ENCODE measurements around the gene C20orf204. TPM values are rescaled to one million over a fixed set of nuclear protein-coding genes. Genes with fewer than 3 reads are reported as not detected.

Gene C20orf204
- total RNA-seq, 3 donors from 2014 or later: 0.66 to 1.3 (median 1.1) TPM

GRCh38 chr20:64029293-64030117, 6.5 kb upstream of the C20orf204 start:
- H3K4me3 ChIP-seq: no peak overlapping the region
- TF ChIP-seq POLR2AphosphoS5 (IDR thresholded peaks at IDR 0.05) (no peak), POLR2A (IDR thresholded peaks at IDR 0.05) (no peak)
- TF ChIP-seq, protein P1, sequence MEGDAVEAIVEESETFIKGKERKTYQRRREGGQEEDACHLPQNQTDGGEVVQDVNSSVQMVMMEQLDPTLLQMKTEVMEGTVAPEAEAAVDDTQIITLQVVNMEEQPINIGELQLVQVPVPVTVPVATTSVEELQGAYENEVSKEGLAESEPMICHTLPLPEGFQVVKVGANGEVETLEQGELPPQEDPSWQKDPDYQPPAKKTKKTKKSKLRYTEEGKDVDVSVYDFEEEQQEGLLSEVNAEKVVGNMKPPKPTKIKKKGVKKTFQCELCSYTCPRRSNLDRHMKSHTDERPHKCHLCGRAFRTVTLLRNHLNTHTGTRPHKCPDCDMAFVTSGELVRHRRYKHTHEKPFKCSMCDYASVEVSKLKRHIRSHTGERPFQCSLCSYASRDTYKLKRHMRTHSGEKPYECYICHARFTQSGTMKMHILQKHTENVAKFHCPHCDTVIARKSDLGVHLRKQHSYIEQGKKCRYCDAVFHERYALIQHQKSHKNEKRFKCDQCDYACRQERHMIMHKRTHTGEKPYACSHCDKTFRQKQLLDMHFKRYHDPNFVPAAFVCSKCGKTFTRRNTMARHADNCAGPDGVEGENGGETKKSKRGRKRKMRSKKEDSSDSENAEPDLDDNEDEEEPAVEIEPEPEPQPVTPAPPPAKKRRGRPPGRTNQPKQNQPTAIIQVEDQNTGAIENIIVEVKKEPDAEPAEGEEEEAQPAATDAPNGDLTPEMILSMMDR (IDR thresholded peaks at IDR 0.05): no peak
- H3K4me1 ChIP-seq: no peaks in the 10 kb centered on the region
- intact Hi-C loops (cut with DNase I; ENCODE audit: low total_unique reads): no loop called here
- DNase-seq (ENCODE audit: low spot score in 2 of 2): no peak
- no peaks in the 10 kb centered on the region for H3K27me3 ChIP-seq
- H3K9me3 ChIP-seq: no peaks in the 10 kb centered on the region
- no peak overlapping the region for H3K27ac ChIP-seq
- peaks cover 16% of the 10 kb centered on the region for H3K36me3 ChIP-seq

- H3K4me1 ChIP-seq: no peaks in the 10 kb centered on the region
- no peak overlapping the region for H3K27ac ChIP-seq
- intact Hi-C loops (cut with DNase I; ENCODE audit: low total_unique reads): no loop called here
- no peak overlapping the region for H3K4me3 ChIP-seq
- H3K9me3 ChIP-seq: no peaks in the 10 kb centered on the region
- no peak for DNase-seq (ENCODE audit: low spot score in 2 of 2)
- TF ChIP-seq, protein P1 (IDR thresholded peaks at IDR 0.05): no peak
- TF ChIP-seq POLR2A (IDR thresholded peaks at IDR 0.05) (no peak), POLR2AphosphoS5 (IDR thresholded peaks at IDR 0.05) (no peak)
- peaks cover 14% of the 10 kb centered on the region for H3K36me3 ChIP-seq
- H3K27me3 ChIP-seq: no peaks in the 10 kb centered on the region
Measured at GRCh38 chr20:64030371-64031134, 5.4 kb upstream of the C20orf204 start.

- Histone ChIP-seq H3K9me3 (no peaks in the 10 kb centered on the region), H3K4me3 (no peak overlapping the region), H3K4me1 (no peaks in the 10 kb centered on the region), H3K27me3 (no peaks in the 10 kb centered on the region), H3K27ac (no peak overlapping the region), H3K36me3 (peaks cover 13% of the 10 kb centered on the region)
- DNase-seq (ENCODE audit: low spot score in 2 of 2): no peak
- TF ChIP-seq, protein P1 (IDR thresholded peaks at IDR 0.05): no peak
- intact Hi-C loops (cut with DNase I; ENCODE audit: low total_unique reads): no loop called here
Measured at GRCh38 chr20:64031822-64032314, 4.1 kb upstream of the C20orf204 start.

DNA sequence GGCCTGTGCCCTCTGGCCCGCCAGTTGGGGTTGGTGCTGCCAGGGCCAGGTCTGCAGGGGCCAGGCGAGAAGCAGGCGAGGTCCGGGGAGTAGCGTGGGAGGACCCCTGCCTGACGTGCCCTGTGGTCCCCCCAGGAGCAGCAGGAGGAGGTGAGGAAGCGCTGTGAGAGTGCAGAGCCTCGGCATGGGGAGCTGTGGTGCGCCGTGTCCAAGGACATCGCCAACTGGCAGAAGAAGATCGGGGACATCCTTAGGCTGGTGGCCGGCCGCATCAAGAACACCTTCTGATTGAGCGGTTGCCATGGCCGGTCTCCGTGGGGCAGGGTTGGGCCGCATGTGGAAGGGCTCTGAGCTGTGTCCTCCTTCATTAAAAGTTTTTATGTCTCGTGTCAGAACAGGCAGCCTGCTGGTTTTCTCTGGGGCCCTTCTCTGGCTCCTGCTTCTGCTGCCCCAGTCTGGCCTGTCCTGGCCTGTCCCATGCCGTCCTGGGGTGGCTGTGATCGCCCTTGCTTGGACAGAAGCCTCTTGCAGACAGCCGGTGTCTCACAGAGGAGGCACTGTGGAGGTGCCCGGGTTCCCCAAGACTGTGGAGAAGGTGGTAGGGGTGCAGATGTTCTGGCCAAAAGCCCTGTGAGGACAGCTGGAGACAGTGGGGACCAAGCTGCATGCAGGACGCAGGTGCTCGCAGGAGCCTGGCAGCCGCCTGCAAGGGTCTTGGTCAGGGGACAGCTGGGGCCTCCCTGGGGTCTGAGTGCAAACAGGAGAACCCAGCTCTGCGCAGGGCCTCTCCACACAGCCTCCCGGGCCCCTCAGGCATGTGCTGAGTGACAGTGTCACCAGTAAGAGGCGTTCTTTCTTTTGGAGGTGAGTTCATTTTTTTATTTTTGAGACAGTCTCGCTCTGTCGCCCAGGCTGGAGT, 3.0 kb upstream of the C20orf204 start:
- Histone ChIP-seq H3K27me3 (no peaks in the 10 kb centered on the region), H3K4me3 (no peak overlapping the region), H3K27ac (no peak overlapping the region), H3K9me3 (no peaks in the 10 kb centered on the region), H3K36me3 (peaks cover 2% of the 10 kb centered on the region), H3K4me1 (no peaks in the 10 kb centered on the region)
- TF ChIP-seq, protein P1 (IDR thresholded peaks at IDR 0.05): no peak
- TF ChIP-seq POLR2A (IDR thresholded peaks at IDR 0.05) (no peak), POLR2AphosphoS5 (IDR thresholded peaks at IDR 0.05) (no peak)
- intact Hi-C loops (cut with DNase I; ENCODE audit: low total_unique reads): no loop called here
- no peak for DNase-seq (ENCODE audit: low spot score in 2 of 2)

Data from breast epithelium (tissue), 4 donors.